NCI-H1436 treated with DMSO at 0.1 percent for 48 hours (cell line): Measurements from ENCODE around the gene MYO6.
"Not testable (repeated sequence)": the region's sequence is repeated elsewhere in the genome, so short reads cannot be mapped to it uniquely, and the experiment has no call there.

Experiments
- DNase-seq: peaks from one replicate; lab custom pipeline; 2025; lab: John Stamatoyannopoulos, UW

MYO6 gene

DNA sequence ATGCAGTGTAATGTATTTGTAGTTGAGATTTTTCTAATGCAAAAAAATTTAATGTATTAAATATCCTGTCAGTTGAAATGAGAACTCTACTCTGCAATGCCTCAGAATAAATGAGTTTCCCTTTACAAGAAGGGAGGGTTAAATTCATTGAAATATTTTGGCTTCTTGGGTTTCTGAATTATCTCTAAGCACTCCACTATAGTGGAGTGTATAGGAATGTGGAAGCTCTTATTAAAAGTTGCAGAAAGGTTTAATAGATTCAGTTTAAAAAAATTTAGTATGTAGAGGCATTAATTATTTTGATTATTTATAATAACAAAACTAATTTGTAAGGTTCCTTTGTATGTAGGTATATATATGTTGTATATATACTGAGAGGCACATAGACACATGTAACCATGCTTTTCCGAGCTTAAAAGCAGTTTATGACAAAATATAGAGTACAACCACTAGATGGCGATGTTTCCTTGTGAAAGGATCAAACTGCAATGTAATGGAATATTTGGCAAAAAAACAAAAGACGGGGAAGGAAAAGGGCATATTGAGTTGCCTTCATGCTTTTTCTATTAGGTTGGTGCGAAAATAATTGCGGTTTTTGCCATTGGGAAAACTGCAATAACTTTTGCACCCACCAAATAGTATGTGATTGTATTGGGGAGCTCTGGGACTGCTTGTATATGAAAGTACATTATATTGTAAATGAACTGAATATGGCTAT is 144.2 kb downstream of the MYO6 start:
- DNase-seq, result no peak

DNA sequence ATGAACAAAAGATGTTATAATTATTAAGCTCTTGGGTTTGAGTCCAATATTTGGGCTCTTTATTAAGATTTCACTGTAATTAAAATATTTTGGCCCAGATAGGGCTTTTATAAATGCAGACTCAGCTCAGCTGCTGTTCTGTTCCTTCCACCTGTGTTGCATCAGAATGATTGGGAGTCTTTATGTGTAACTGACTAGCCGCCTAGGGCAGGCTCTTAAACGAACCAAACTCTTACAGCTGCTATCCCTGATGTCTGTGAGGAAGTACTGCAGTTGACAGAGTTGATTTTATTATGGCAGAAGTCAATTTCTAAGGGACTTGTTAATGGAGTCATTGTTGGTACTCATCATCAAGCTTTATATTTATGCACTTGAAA is 144.7 kb downstream of the MYO6 start:
- DNase-seq, result no peak

DNA sequence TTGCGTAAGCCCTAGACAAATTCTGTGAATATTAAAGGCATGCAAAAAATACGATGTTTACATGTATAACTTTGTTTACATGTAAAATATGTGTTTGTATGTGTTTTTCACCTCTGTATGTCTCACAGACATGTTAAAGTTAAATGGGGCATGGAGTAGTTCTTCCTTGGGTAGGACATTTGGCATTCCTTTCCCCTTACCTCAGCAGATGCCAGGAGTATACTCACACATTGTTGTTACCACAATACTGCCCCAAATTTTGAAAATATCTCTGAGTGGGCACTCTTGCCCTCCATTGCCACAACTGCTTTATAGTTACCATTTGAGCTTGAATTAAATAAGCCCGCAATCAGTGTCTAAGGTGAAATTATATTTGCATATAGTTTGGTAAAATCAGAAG is 147.5 kb downstream of the MYO6 start:
- no peak for DNase-seq

DNA sequence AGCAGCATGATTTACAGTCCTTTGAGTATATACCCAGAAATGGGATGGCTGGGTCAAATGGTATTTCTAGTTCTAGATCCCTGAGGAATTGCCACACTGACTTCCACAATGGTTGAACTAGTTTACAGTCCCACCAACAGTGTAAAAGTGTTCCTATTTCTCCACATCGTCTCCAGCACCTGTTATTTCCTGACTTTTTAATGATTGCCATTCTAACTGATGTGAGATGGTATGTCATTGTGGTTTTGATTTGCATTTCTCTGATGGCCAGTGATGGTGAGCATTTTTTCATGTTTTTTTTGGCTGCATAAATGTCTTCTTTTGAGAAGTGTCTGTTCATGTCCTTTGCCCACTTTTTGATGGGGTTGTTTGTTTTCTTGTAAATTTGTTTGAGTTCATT is 151.2 kb downstream of the MYO6 start:
- DNase-seq, result not testable (repeated sequence)

DNA sequence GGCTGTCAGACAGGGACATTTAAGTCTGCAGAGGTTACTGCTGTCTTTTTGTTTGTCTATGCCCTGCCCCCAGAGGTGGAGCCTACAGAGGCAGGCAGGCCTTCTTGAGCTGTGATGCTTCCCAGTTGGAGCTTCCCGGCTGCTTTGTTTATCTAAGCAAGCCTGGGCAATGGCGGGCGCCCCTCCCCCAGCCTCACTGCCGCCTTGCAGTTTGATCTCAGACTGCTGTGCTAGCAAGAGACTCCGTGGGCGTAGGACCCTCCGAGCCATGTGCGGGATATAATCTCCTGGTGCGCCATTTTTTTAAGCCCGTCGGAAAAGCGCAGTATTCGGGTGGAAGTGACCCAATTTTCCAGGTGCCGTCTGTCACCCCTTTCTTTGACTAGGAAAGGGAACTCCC is 156.1 kb downstream of the MYO6 start:
- DNase-seq, result not testable (repeated sequence)

DNA sequence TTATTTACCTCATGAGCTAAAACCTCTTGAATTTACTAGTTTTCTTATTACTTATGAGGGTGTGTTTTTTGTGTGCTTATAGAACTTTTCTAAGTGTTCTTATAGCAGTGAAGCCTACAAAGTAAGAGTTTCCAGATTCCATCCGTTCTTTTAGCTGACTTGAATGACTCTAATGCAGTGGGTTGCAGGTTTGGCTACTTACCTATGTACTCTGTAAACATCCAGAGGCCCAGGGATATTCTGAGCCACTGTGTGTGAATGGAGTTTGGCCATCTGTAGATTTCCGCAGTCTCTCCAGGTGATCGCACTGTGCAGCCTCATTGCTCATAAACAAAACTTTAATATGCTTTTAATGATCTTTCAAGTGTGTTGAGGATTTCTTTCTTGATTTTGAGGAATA is 157.8 kb downstream of the MYO6 start:
- no peak for DNase-seq

DNA sequence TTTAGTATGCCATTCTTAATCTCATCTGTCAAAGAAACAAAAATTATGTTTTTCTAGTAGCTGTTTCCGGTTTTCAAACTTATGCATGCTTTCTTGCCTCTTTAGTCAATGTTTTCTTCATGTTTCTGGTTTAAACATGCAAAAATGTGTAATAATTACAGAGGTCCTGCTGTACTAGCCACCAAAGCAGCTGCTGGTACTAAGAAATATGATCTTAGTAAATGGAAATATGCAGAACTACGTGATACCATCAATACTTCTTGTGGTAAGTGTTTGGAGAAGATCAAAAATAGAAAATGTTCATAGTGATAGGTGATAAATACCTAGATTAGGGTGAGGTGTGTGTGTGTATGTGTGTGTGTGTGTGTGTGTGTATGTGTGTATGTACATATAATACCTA is 158.4 kb downstream of the MYO6 start:
- no peak for DNase-seq

DNA sequence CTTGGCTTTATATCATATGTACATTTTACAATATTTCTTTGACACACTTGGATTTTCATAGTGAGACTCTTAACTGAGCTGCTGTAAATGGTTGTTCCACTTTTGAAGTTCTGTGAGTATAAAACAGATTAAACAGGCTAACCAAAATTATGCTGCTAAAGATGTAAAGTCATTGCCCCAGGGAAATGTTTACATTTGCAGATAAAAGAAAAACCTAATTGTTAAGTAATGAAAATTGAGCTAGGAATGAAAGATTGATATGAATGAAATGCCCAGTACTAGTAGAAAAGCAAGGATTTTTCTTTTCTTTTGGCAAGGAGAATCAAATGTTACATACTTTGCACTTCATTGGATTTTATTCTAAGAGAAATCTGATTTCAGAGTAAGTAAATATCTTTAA is 164.0 kb downstream of the MYO6 start:
- DNase-seq, result no peak

DNA sequence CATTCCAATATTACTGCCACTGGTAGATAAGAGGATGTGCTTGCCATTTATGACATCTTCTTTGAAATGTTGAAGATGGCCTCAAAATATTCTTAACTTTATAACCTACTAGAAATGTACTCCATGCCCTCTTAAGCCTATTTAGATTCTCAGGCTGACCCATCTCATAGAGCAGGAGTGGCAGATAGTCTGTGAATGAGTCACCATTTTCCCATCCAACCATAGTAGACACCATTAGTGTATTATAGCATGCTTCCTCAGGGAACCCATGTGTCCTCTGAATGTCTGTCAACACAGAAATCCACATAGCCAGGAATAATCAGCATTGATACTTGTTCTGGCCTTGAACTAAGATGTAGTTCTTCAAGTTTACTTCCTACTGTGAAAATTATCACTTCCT is 173.2 kb downstream of the MYO6 start:
- DNase-seq, result no peak

DNA sequence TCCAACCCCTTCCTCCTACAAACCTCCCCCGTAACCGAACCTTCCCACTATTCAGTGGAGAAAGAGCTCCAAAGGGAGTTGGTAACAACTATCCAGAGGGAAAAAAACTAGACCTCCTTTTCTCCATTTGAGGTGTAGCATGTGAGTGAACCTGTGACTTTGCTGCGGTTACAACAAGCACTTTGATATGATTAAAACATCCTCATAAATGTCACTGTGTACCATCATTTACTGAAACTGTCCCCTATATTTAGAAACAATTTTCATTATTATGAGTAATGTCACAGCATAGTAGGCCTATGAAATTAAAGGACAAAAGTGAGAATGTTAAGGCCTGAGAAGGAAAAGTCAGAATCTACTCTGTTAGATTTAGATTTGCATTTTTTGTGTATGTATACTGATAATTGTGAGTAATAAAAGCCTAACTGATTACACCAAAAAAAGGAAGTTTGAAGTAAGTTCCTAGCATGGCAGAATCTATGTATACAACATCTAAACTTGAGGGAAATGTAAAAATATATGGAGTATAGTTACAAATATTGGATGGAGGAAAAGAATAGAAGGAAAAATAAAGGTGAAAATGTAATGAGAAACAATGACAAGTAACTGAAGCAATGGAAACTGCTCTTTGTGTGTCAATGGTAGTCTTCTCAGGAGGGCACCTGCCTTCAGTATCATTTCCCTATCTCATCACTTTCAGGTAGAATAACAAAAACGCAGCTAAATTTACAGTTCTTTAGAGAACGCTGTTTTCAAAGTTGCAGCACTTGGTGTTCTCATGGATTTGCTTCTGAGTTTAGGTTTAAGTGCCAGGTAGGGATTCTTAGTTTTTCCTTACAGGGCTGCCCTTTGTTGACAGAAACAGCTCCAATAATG is 177.5 kb downstream of the MYO6 start:
- DNase-seq, result no peak

DNA sequence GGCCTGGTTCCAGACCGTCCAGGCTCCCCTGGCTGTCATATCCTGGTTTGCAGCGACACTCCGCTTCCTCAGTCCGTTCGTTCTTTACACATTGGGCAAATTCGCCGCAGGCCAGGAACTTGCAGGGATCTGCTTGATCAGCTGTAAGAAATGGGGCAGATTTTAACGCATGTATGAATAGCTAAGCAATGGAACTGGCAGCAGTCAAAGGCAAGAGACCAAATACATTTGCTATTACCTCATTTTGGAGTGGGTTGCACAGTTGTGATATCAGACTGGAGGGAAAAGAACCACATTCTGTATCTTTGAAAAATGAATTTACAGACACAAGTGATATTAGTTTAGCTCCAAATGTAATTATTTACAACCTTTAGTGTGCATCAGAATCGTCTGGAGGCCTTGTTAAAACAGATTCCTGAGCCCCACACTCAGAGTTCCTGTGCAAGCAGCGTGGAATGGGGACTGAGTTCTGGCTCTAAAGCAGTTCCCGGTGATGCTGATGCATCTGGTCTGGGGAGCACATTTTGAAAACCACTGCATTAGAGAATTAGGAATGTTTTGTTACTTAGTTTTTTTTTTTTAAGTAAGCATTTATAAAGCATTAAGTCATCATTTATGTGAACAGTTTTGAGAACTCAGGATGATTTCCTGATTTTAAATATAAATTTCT is 182.1 kb downstream of the MYO6 start:
- DNase-seq, result no peak

DNA sequence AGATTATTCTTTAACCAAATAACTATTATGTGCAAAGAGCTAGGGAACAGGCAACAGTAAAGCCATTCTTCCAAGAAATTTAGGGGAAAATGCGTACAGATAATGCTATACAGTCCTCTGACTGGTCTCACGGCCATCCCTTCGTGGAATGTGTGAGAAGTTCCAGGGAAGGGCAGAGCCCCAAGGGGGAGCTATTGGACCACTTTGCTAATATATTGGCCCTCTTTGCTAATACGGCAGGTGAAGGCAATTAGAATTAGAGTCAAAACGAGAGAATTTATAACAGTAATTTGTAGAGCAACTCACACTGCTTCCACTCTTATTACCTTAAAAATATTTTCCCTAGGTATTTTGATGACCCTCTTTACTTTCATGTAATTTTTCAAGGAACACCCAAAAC is 183.0 kb downstream of the MYO6 start:
- no peak for DNase-seq

DNA sequence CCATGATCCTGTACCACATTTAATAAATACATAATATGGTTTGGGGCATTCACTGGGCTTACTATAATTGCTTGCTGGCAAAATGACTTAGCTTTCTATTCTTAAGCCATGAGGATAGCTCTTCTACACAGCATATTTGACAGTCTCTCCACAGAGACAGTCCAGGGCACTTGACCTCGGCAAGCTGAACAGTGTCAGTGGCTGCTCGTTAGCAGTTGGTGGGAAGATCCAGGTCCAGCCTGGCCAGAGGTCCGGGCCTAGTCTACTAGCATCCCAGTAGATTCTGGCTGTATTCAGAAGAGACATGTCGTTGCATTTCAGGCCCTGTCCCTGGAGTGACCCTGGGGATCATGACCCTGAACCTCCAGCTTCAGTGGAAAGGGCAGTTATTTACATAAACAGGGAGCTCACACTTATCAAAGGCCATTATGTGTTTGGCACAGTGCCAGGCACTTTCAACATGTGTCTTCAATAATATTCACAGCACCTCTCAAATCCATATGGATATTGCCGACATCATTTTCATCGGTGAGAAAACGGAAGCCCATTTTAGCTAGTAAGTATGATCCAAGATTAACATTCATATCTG is 184.4 kb downstream of the MYO6 start:
- DNase-seq, result no peak

DNA sequence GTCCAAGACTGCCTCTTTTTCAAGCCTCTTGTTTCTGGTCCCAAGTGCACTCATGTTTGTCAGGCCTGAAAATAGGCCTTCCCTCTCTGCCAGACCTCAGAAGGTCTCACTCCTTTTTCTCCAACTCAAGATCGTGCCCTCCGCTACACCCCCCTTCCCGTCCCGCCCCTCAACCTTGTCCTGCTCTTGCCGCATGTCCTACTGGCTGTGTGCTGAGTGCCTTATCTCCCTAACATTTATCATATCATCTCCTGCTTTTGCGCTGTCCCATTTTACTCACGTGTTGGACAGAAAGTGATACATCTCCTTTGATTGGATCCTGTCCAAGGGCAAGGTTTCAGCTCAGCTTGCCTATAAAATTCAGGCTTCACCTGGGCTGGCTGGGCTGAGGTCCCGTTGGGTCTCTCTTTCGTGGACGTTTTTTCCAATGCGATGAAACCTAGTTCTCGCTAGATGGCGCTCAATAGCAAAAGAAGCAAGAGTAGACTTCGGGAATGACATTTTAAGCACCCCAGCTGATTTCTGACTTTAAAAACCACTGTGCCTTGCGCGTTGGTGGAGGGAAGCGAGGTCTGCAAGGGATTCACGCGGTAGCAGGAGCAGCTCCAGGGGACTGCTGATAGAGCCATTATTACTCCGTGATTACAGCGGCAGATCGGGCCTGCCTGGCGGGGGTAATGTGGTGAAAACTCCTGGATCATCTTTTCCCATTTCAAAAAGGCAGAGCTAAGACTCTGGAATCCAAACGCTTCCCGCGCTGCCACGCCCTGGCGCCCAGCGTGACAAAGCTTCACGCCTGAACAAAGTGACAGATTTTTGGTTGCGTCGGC is 185.8 kb downstream of the MYO6 start:
- no peak for DNase-seq

DNA sequence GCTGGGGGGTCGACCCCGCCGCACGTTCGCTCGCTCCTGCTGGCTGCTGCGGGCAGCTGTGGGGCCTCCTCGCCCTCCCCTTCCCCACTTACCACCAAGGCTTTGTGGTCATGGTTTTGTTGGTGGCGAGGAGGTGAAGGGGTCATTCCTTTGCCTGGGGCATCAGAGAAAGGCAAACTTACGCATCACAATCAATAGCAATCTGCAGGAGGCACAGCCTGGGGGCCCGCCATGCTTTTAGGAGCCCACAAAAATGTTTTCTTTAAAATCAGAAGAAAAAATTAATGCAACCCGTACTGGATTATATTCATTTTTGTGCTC is 186.4 kb downstream of the MYO6 start:
- DNase-seq, result no peak

DNA sequence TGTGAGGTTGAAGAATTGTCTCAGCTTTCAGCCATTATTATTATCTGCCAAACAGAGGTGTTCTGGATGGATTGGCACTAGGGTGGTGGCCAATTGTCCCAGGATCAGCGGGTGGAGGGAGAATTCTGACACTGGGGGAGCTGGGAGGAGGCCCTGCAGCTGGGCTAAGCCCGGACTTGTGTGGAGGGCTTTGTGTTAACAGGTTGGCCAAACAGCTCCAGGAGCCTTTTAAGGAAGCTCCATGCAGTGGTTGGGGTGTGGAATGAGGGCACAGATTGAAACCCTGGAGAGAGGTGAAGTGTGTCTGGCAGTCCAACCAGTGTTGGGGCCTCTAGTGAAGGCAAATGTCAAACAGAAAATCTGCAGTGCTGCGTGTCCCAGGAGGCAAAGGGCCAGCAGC is 187.6 kb downstream of the MYO6 start:
- no peak for DNase-seq

DNA sequence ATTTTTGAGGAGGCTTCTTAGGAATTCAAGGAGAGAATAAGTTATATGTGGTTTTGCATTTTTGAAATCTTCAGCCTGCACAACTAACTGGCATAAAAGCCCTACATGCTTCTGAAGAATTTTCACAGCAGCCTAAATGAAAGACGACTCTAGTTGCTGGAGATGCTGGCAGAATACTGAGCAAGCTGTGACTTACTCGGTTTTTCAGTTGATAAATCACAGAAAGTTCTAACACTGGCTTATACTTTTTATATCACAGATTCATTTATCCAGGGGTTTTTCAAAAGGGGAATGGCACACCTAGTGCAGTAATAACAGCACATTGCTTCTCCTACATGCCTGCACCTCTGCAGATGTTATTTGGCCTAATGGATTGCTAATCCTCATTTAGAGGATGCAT is 188.8 kb downstream of the MYO6 start:
- DNase-seq, result no peak

DNA sequence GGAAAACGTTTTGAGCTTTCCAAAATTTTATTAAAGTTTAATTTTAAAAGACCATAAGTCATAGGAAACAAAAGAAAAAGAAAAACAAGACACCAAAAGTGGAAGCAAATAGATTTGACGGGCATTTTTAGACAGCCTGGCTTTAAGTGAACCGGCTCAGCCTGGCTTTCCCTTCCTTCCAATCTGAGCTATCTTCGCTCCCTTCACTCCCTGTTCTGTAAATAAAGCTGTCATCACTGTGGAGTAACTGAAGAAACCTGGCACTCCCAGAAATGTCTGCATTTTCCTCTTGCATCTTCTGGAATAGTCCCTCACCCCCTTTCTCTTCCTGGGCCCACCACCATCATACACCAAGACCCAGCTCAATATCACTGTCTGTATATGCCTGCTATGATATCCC is 191.5 kb downstream of the MYO6 start:
- DNase-seq, result no peak

DNA sequence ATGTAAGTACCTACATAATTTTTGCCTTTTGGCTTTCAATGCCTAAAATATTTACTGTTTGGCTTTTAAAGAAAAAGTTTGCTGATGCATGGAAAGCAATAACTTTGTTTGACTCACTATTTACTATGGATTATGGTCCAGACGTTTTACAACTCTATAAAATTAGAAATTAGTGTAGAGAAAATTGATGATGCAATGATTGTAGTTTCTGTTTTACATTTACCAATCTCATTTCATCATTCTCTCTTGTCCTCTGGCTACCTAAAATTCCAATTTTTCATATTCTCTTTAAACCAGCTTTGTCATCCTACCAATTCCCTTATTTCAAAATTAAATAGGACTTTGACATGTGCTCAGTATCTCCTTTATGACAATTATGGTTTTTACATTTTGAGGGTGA is 192.5 kb downstream of the MYO6 start:
- no peak for DNase-seq

DNA sequence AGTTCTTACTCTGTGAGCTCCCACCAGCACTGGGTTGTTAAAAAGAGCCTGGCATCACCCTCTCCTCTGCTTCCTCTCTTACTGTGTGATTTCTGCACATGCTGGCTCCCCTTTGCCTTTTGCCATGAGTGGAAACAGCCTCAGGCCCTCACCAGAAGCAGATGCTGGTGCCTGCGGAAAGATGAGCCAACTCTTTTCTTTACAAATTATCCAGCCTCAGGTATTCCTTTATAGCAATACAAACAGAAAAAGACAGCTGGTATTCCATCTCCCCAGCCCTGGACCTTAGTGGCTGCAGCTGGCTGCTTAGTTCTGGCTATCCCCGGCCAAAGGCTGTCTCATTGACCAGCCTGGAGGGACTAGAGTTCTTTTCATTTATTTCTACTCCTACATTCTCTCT is 194.3 kb downstream of the MYO6 start:
- DNase-seq, result no peak

DNA sequence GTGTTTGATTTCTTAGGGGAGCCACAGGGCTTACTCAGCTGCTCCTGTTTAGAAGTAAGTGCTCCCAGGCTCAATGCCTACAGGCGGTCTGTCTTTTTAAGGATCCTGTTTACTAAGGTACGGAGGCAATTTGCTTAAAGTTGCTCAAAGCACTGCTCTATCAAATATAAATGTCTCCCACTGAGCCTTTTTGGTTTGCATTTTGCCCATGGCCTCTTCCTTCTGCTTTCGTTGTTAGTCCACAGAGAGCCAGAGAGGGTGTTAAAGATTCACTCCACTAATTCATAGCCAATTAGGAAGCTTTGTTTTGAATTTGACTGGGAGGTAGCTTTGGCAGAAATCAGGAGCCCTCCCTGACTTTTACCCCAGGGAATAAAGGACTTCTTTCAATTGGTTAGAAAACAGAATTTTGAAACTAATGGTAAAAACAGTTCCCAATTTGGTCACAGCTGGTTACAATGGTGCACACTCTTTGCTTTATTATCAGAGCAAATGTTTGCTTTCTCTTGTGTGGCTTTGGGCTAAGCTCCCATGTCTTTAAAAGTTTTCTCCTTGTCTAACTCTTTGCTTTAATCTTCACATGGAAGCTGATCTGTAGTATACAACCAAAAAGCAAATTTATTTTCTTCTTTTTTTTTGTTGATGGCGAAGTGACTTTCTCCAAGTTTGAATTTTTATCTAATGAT is 197.2 kb downstream of the MYO6 start:
- no peak for DNase-seq
